ENCODE results near the gene TMC7. TPM values are rescaled to one million over a fixed set of nuclear protein-coding genes. Genes with fewer than 3 reads are reported as not detected.

The TMC7 gene
- total RNA-seq, 1 experiment from 2014 or later, result 4.3 TPM

DNA sequence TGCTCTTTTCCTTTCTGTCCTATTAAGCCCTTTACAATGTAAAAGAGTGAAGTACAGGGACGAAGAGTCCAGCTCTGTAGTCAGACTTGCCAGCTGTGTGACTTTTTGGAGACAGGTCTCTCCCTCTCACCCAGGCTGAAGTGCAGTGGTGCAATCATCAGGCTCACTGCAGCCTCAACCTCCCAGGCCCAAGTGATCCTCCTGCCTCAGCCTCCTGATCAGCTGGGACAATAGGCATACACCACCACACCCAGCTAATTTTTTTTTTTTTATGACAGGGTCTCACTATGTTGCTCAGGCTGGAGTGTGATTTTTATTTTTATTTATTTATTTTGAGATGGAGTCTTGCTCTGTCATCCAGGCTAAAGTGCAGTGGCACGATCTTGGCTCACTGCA lies 122.9 kb downstream of the TMC7 start:
- Histone ChIP-seq H3K27ac (ENCODE audit: insufficient read length, low read depth, low read length) (no peak overlapping the region), H4K5ac (ENCODE audit: insufficient read length, low read depth, low read length) (no peak overlapping the region), H2AFZ (ENCODE audit: low read length) (no peak overlapping the region), H2BK15ac (ENCODE audit: low read depth, low read length) (no peak overlapping the region), H4K91ac (ENCODE audit: insufficient read length, low read depth, low read length) (no peak overlapping the region), H3K56ac (ENCODE audit: insufficient read length, low read depth, low read length) (no peak overlapping the region), H2BK5ac (ENCODE audit: insufficient read length, low read length) (no peak overlapping the region), H3K14ac (ENCODE audit: insufficient read depth, low read length) (no peak overlapping the region), H3K4ac (ENCODE audit: low read depth, low read length) (no peak overlapping the region), H3K27me3 (ENCODE audit: insufficient read depth, low read length) (no peaks in the 10 kb centered on the region), H2AK5ac (ENCODE audit: insufficient read length, low read length) (no peak overlapping the region), H4K20me1 (ENCODE audit: control insufficient read depth, insufficient read depth, insufficient read length) (no peaks in the 10 kb centered on the region), H2BK120ac (ENCODE audit: low read depth, low read length, poor library complexity, severe bottlenecking) (no peak overlapping the region), H3K9me3 (ENCODE audit: control insufficient read depth, low read depth, low read length) (no peaks in the 10 kb centered on the region), H2BK12ac (ENCODE audit: insufficient read length, low read depth, low read length) (no peak overlapping the region), H3K4me1 (ENCODE audit: insufficient read depth, low read length) (no peaks in the 10 kb centered on the region; the same call in 1 of the 2 replicates), H3K4me2 (ENCODE audit: insufficient read depth, insufficient read length, low read length) (no peak overlapping the region), H3K23me2 (ENCODE audit: insufficient read length, low read depth, low read length, poor library complexity, severe bottlenecking) (no peaks in the 10 kb centered on the region), H3K23ac (ENCODE audit: insufficient read length, low read depth, low read length) (no peak overlapping the region), H3K18ac (ENCODE audit: insufficient read length, low read depth, low read length) (no peak overlapping the region), H3K79me2 (ENCODE audit: insufficient read depth, low read length) (no peaks in the 10 kb centered on the region), H2BK20ac (ENCODE audit: low read depth, low read length, poor library complexity, severe bottlenecking) (no peak overlapping the region), H3K9ac (ENCODE audit: extremely low read depth, insufficient read length, low read length) (no peak overlapping the region), H4K8ac (replicated peaks; ENCODE audit: insufficient read length, low read depth, low read length) (no peak overlapping the region), H3K79me1 (ENCODE audit: insufficient read depth, low read depth, low read length, poor library complexity, severe bottlenecking) (no peaks in the 10 kb centered on the region), H3T11ph (ENCODE audit: low read length) (no peak overlapping the region)
- TF ChIP-seq, protein P1, sequence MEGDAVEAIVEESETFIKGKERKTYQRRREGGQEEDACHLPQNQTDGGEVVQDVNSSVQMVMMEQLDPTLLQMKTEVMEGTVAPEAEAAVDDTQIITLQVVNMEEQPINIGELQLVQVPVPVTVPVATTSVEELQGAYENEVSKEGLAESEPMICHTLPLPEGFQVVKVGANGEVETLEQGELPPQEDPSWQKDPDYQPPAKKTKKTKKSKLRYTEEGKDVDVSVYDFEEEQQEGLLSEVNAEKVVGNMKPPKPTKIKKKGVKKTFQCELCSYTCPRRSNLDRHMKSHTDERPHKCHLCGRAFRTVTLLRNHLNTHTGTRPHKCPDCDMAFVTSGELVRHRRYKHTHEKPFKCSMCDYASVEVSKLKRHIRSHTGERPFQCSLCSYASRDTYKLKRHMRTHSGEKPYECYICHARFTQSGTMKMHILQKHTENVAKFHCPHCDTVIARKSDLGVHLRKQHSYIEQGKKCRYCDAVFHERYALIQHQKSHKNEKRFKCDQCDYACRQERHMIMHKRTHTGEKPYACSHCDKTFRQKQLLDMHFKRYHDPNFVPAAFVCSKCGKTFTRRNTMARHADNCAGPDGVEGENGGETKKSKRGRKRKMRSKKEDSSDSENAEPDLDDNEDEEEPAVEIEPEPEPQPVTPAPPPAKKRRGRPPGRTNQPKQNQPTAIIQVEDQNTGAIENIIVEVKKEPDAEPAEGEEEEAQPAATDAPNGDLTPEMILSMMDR (conservative IDR thresholded peaks at IDR 0.05), result no peak
- Mint-ChIP-seq H3K27ac (no peak overlapping the region), H3K4me3 (no peak overlapping the region), H3K36me3 (ENCODE audit: insufficient read depth in 1 of 3, low read depth in 3 of 3) (no peaks in the 10 kb centered on the region), H3K4me1 (peaks cover 13 to 16% of the 10 kb centered on the region in 2 experiments), H3K9me3 (no peaks in the 10 kb centered on the region), H3K27me3 (ENCODE audit: low read depth) (no peaks in the 10 kb centered on the region; the same call in none of the 2 replicates)
- no peak for DNase-seq
- no CpG with 5 or more reads among the region's 2 CpGs for WGBS (ENCODE audit: extremely low coverage, insufficient read length, low lambda C conversion rate)
